Measurements from ENCODE around the gene KLF3.

DNA sequence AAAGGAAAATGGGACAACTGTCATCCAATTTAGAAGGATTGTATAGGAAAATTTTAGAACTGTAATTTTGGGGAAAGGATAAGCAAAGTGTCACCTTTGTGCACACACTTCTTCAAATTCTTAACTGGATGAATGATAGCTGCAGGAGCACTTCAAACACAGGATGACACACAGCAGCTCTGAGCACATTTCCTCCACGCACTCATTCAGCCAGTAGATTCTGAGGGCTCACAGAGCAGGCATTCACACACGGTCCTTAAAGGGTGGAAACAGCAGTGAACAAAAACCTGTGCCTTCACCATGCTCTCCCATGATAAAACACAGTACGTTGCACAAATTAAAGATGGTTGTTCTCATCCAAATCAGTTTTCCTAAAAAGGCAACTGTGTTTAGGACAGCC is 38.5 kb upstream of the KLF3 start:
- TF ChIP-seq CTCF (IDR thresholded peaks at IDR 0.05) (no peak), POLR2A (IDR thresholded peaks at IDR 0.05) (no peak)

Measured in heart left ventricle (tissue), 13 donors.